HG03045 (cell line): ENCODE results near the gene LNP1.
A peak's percentile ranks its signal among the peaks of the same experiment; 100 is the strongest.

Source experiments
- ATAC-seq: cut with Tn5 transposase; IDR thresholded peaks from one replicate; pipeline ENCODE4 v1.9.1; 2021; ENCODE audit warnings: mild to moderate bottlenecking, moderate library complexity; ENCODE audit not compliant: unreplicated experiment

Gene LNP1

DNA sequence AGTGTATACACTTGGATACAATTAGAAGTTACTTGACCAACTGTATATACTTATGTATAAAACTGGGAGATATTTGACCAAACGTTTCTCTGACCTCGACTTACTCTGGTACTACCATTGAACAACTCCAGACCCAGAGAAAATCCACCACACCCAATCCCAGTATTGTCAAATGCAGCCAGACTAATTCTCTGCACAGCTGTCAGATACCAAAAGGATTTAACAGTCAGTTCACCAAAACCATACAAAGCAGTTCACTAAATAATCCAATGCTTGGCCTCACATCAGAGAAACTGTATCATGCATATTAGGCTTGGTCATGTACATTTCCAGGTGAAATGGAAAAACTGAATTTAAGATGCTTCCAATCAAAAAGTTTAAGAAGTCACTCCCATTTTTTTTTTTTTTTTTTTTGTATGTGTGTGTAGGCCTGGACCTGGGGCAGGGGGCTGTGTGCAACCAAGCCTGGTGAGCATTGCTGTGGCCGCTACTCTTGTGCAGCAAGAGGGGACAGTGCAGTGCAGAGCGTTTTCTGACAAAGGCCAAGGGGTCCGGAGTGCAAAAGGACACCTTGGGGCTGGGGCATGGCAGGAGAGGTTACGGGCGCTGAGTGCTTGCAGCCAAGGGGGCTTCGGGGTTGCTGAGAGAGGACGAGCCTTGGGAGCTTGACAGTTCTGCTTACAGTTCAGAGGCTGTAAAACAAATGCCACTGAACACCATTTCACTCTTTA lies 1.8 kb upstream of the LNP1 start:
- no peak for ATAC-seq

DNA sequence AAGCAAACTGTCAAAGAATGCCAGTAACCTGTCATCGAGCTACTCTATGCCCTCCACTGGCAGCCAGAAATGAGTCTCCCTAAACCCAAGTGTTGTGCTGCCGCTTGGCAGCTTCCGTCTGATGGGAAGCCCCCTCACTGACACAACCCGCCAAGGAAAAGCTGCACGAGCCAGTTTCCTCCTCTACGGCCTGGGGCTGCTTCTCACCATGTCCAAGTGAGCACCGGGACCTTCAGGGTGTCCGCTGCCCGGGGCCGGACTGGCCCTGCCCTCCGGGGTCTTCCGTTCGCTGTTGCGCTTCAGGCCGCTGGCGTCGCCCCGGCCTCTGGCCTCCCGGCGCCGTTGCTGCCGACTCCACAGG lies 940 bp upstream of the LNP1 start:
- ATAC-seq: peak; percentile 13

DNA sequence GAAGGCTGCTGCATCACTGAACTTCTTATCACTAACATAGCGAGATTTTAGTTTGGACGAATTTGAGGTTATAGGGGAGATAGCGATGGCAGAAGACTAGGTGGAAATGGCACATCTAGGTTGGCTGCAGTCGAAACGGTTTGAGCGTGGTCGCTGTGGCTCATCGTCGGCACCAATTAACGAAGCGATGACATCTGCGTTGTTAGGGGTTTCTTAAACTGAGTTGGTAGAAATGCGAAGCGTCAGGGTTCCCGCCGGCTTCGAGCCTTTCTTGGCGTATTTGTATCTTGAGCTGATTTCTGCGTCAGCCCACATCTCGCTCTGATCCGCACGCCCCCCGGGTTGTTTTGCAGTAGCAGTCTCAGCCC lies 319 bp downstream of the LNP1 start:
- ATAC-seq: peak; percentile 7

DNA sequence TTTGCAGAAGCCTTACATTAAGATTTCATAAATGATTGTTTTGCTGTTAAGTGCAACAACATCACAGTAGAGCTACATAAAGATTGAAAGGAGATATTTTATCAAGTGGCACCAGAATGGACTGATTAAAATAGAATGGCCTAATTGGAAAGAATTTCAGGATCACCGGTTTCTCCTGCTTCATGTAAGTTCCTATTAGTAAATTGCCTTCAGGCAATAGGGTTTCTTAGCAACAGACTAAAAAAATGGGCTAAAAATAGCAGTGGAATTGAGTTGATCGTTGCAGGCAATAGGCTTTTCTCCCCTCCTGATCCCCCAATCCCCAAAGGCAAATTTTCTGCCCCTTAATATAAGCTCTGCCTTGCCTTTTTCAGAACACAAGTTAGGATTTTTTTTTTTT lies 917 bp downstream of the LNP1 start:
- no peak for ATAC-seq

DNA sequence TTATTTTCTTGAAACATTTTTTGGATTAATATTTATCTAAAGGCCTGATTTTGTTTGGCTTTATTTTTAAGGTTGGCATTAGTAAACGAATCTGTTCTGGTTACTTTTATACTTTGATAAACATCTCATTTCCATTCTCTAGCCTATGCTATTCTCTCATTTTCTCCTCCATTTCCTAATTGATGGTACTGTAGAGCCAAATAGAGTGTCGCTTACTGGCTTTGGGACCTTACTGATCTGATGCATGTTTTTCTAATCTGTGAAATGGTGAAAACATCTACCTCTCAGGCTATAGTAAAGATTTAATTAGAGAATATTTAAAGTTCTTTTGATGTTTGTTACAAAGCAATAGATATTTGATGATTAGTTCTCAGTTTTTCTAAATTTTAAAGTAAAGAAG lies 1.6 kb downstream of the LNP1 start:
- no peak for ATAC-seq

DNA sequence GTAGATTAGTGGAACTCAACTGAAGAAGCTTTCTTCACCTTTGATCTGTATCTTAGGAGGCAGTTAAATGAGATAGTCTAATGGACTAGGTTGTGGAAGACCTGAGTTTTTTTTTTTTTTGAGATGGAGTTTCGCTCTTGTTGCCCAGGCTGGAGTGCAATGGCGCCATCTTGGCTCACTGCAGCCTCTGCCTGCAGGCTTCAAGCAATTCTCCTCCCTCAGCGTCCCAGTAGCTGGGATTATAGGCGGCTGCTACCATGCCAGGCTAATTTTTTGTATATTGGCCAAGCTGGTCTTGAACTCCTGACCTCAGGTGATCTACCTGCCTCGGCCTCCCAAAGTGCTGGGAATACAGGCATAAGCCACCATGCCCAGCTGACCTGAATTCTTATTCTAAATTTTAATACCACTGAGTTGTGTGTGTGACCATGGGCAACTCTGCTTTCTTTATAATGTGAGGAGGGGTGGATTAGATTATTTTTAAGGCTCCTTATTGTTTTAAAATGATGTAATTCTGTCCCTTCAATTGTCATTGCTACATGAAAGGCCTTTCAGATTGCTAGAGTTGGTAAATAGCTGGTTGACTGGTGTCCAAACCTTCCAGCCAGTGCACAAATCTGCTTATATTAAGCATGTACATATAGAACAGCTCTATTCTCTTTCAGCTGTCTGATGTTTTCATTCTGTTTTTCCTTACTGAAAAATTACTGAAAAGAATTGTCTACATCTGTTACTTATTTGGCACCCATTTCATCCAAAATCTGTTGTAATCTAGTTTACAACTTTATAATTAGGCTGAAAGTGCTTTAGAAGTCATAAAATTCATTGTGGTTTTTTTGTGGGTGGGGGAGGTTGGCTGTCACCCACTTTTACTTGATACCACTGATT lies 2.3 kb downstream of the LNP1 start:
- no peak for ATAC-seq

DNA sequence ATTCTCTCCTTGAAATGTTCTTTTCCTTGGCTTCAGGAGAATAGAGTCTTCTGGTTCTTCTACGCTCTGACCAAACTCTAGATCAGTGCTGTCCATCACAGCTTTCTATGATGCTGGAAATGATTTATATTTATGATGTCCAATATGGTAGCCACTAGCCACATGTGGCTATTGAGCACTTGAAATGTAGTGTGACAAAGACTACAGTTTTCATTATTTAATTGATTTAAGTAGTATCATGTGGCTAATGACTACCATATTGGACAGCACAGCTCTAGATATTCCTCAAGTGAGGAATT lies 2.9 kb downstream of the LNP1 start:
- no peak for ATAC-seq

DNA sequence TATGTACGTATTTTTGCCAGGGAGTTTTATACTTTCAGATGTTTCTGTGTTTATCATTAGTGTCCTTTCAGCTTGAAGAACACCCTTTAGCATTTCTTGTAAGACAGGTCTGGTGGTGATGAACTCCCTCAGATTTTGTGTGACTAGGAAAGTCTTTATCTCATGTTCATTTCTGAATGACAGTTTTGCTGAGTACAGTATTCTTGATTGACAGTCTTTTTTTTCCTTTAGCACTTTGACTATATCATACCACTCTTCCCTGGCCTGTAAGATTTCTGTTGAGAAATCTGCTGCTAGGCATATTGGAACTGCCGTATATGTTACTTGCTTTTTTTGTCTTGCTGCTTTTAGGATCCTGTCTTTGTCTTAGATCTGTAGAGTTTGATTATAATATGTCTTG lies 5.8 kb downstream of the LNP1 start:
- no peak for ATAC-seq

DNA sequence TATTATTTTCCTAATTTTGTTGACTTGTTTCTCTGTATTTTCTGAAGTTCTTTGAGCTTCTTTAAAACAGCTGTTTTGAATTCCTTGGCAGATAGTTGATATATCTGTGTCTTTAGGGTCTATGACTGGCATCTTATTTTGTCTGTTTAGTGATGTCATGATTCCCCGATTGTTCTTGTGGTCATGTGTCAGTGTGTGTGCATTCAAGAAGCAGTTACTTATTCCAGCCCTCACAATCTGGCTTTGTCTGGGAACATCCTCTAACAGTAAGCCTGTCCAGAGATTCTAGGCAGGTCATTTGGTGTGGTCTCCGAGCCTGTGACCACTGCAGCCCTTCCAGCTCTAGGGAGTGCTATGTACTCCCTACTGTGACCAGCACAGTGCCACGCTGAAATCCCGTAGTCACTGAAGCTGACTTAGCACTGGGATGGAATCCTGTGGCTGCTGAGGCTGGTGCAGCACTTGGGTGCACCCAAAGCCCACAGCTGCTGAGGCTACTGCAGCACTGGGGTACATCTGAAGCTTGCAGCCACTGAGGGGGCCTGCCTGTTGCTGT lies 6.7 kb downstream of the LNP1 start:
- ATAC-seq: no peak

DNA sequence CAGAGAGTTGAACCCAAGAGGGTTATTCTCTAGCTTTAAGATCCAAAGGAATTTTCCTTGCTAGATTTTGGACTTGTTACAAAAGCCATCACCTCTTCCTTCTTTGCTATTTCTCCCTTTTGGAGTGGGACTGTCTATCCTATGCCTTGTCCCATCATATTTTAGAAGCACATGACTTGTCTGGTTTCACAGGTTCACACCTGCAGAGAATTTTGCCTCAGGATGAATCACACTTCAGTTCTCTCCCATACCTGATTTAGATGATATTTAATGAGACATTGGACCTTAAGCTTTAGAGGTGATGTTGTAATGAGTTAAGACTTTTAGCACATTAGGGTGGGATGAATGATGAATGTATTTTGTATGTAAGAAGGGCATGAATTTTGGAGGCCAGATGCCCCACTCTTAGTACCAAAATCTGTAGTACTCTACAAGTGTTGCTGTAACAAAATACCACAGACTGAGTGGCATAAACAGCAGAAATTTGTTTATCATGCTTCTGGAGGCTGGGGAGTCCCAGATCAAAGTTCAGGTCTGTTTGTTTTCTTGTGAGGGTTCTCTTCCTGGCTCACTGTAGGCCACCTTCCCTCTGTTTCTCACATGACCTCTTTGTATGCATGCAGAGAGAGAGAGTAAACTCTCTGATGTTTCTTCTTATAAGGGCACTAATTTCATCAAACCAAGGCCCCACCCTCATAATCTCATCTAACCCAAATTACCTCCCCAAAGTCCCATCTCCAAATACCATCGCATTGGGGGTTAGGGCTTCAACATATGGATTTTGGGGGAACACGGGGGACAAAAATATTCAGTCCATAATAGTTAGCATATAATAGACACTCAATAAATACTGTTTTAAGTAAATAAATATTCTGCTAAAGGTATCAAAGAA lies 10.0 kb downstream of the LNP1 start:
- ATAC-seq: no peak

DNA sequence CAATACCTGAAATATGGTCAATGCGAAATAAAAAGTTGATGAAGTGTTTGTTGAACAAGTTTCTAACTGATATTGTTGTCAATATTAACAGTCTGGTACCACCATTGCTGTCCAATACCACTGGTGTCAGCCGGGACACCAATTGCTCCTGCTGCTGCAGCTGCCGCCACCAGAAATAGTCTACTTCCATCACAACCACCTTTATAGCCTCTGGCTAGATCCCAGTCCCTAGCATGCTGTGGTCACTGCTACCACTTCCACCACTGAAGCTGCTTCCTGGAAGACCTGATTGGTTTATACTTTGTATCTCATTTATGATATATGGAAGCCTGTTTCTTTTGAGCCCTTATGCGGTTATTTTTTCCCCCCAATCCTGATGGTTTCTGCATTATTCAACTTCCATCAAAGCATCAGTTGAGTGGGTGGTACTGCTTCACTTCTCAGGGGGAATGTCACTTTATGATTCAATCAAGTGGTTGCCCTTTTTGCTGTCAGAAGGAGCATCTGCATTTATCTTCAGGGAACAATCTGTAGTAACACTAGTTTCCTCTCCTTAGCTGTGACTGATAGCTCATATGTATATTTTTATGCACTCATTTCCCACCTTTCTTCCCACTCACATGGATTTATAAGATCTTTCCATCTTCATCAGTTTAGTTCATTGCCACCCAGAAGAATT lies 11.7 kb downstream of the LNP1 start:
- ATAC-seq: no peak

DNA sequence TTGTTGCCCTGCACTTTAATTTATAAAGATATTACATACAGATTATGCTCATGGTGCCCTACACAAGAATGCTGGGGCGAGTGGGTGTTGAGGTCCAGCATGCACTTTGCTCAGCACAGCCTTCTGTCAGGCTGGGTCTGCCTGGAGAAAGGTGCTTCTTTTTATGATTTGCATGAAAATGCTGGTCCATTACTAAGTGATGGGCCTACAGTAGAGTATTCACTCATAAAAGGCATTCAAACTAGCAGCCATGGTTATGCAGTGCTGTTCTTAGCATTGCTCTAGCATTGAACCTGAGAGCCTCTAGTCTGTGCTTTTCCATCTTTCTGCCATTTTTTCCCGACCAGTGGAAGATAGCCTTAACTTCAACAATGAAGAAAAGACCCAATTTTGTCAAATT lies 12.3 kb downstream of the LNP1 start:
- no peak for ATAC-seq

DNA sequence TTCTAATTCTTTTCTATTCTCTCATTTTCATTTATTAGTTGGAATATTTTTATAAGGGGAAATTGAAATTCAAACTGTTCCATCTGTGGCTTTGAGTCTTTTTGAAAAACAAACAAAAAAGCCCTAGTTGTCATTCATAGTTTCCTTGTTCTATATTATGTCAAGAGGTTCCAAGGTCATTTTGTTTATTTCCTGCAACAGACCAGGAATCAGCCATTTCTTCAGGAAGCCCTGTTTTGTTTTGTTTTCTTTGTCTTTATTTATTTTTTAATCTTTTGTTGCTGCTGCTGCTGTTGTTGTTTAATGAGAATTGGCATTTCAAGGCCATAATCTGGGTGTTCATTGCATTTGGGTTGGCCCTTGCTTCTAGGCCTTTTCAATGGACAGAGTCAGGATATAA lies 14.8 kb downstream of the LNP1 start:
- ATAC-seq: no peak

DNA sequence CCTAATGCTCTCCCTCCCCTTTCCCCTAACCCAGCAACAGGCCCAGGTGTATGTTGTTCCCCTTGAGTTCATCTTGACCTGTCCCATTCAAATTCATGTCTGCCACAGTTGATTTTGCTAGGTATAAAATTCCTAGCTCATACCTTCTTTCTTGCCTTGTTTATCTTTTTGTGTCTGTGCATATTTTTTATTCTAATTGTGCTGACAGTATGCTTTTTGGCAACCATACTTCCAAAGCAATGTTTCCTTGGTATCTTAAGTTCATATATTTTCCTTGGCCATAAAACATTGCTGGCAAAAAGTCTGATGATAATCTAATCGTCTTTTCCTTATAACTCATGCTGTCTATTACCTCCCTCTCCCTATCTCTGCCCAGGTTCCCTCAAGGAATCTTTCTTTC lies 15.5 kb downstream of the LNP1 start:
- ATAC-seq: no peak

DNA sequence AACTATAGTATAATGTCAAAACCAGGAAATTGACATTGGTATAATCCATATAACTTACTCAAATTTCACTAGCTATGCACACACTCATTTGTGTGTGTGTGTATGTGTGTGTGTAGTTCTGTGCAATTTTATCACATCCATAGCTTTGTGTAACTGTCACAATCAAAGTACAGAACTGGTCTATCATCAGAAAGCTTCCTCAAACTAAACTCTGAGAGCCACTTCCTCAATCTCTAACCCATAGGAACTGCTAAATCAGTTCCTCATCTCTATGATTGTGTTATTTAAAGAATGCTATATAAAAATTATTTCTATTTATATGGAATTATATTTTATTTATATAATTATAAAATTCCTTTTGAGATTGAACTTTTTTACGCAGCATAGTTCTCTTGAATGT lies 18.1 kb downstream of the LNP1 start:
- no peak for ATAC-seq

DNA sequence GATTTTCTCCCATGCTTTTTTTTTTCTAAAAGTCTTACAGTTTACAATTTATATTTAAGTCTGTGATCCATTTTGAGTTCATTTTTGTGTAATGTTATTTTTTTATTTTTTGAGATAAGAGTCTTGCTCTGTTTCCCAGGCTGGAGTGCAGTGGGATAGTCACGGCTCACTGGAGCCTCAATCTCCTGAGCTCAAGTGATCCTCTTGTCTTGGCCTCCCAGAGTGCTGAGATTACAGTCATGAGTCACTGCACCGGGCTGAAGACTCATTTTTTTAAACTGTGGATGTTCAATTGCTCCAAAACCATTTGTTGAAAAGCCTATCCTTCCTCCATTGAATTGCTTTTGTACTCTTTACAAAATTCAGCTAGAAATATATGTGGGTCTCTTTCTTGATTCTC lies 19.5 kb downstream of the LNP1 start:
- no peak for ATAC-seq

DNA sequence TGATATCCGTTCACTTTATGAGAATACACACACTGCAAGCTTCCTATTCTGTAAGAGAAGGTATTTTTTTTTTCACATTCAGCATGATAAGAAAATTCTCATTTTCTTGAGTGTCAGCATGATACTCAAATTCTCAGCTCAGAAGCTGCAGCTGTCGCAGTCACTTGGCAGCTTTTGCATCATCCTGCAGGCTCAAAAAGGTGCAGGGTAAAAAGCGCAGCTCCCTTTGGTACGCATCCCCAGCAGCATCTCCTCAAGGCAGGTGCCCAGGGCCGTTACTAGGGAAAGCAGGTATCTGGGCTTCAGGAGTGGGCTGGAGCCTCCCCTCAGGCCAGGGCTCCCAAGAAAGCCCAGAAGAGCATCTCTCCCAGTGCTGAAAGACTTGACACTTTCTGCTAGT lies 22.3 kb downstream of the LNP1 start:
- no peak for ATAC-seq

DNA sequence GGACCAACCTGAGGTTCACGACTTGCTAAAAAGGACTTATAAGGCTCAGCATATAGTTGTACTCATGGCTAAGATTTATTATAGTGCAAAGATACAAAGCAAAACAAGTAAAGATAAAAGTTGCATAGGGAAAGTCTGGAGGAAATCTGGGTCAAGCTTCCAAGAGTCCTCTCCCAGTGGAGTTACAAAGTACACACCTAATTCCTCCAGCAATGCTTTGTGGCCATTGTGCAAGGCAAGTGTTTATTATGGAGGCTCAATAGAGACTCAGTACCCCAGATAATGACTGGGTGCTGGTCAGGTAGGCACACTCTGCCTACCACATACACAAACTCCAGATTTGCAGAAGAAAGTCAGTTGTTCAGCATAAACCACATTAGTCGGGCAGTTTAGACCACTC lies 22.9 kb downstream of the LNP1 start:
- no peak for ATAC-seq

DNA sequence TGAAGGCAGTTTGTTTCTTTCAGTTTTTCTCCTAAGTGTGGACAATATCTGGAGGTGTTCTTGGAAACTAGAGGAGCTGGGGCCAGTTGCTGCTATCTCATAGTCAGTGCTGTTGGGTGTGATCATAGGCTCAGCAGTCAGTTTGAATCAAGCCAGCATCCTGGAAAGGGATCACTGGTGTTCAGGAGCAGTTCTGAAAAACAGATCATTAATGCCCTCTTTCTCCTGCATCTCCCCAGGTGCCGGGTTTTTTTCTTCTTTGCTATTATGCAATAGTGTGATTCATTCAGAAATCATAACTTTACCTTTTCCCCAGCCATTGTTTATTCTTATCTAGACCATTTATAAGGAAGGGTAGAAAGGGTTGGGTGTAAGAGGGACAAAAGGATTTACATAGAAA lies 24.0 kb downstream of the LNP1 start:
- no peak for ATAC-seq

DNA sequence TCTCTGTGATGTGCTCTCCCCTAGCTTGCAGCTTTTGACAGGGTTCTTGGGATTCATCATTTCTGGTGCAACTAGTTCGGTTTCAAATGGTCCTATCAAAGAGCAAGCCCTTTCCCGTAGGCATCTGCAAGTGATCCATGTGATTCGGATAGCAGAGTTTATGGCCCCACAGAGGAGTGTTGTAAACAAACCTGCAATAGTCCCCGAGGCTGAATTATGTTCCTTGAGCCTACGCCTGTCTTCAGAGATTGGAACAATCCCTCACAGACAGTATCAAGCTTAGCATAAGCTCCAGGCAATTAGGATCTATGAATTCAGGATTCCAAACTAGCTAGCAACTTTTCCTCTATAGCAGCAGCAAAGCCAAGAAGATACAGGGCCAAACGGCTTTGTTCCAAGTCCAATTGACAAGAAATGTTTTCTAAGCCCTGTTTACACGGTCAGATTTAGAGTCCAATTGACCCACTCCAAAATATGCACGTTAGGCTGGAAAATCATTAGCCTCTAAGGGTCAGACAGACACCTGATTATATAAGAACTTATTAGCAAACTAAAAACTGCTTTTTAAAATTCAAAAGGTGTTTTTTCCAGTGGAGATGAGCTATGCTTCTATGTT lies 24.8 kb downstream of the LNP1 start:
- ATAC-seq: no peak

DNA sequence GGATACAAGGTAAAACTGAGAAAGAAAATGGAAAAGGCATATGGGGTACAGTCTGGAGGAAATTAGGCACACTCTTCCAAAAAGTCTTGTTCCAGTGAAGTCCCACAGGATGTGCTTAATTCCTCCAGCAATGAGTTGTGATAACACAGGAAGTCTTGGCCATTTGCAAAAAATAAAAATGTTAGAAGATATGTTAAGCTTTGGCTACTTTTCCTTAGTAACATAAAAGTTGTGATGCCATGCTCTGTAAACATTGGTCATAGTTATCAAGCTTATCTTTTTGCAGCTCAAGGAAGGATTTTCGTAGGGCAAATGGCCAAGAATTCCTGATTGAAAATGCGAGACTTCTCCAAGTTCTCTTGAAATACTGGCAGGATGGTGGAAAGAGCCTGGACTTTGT lies 26.4 kb downstream of the LNP1 start:
- ATAC-seq: no peak
